Suppressor macrophage (primary cell): ENCODE data around the gene USP5.

Experiments used
- DNase-seq, 4 experiments: peaks; one replicate each; pipeline ENCODE4 v3.0.0-alpha.2; 2020 to 2022

The USP5 gene

GRCh38 chr12:6826125-6826733 lies 25.7 kb upstream of the USP5 start:
- peak in 1 of 4 experiments; percentile 1 for DNase-seq

- peak in 1 of 4 experiments; percentile 0 for DNase-seq
Measured at GRCh38 chr12:6826734-6827436, 25.1 kb upstream of the USP5 start.

GRCh38 chr12:6827437-6827911 lies 24.5 kb upstream of the USP5 start:
- DNase-seq = peak; percentile 40 to 72 (median 63)

- peak in 2 of 4 experiments; percentile 38 to 55 for DNase-seq
Measured at GRCh38 chr12:6827982-6828780, 23.8 kb upstream of the USP5 start, which contains the start of gene P3H3. Gene P3H3 (plus strand): TSS chr12:6828407. CDS start chr12:6828441, 34 bp downstream.

GRCh38 chr12:6828781-6829535 lies 23.0 kb upstream of the USP5 start:
- DNase-seq = peak in 3 of 4 experiments; percentile 25 to 53 (median 36)

GRCh38 chr12:6829536-6830220 lies 22.3 kb upstream of the USP5 start:
- DNase-seq = peak in 1 of 4 experiments; percentile 27

GRCh38 chr12:6830286-6830890 lies 21.6 kb upstream of the USP5 start:
- peak in 2 of 4 experiments; percentile 38 to 50 for DNase-seq

GRCh38 chr12:6830999-6831398 lies 21.0 kb upstream of the USP5 start:
- DNase-seq = no peak

GRCh38 chr12:6831450-6831995 lies 20.4 kb upstream of the USP5 start:
- no peak for DNase-seq

- DNase-seq = no peak
Measured at GRCh38 chr12:6832125-6832524, 19.8 kb upstream of the USP5 start.

- no peak for DNase-seq
Measured at GRCh38 chr12:6833189-6833890, 18.6 kb upstream of the USP5 start.

- DNase-seq = no peak
Measured at GRCh38 chr12:6834254-6834653, 17.7 kb upstream of the USP5 start.

GRCh38 chr12:6834873-6835272 lies 17.1 kb upstream of the USP5 start:
- no peak for DNase-seq

GRCh38 chr12:6836851-6837250 lies 15.1 kb upstream of the USP5 start:
- DNase-seq = no peak

GRCh38 chr12:6837370-6838060 lies 14.4 kb upstream of the USP5 start:
- no peak for DNase-seq

GRCh38 chr12:6838854-6839253 lies 13.1 kb upstream of the USP5 start:
- DNase-seq = no peak

GRCh38 chr12:6839482-6840201 lies 12.3 kb upstream of the USP5 start:
- no peak for DNase-seq

GRCh38 chr12:6840330-6840729 lies 11.6 kb upstream of the USP5 start:
- no peak for DNase-seq
